ENCODE data around the gene PRDM7.

DNA sequence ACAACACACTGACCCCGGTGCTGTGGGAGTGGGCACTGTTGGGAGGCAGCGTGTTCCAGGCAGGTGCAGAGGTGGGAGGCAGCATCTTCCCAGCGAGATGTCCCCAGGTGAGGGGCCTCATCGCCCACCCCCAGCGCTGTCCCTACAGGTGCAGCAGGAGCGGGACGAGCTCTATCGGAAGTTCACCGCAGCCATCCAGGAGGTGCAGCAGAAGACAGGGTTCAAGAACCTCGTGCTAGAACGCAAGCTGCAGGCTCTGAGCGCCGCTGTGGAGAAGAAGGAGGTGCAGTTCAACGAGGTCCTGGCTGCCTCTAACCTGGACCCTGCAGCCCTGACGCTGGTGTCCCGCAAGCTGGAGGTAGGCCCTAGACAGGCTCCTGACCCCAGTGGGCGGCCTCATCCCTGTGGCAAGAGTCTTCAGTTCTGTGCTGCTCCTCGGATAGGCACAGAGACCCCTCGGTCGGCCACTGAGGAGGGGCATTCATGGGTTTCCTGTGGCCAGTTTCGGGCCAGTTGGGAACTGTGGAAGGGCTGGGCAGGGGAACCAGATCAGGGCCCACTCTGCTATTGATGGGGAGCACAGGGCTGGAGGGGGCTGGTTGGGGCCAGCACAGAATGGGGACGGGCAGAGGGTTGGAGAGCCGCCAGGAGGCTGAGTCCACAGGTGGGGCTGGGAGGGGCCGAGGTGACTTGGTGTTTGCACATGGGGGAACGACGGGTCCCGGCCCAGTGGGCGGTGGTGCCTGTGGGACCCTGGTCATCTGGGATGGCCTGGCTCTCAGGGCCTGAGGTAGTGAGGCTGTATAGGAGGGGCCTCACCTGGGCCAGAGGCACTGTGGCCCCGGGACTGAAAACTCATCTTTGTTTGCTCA is 36.7 kb downstream of the PRDM7 start:
- no peak for TF ChIP-seq EZH2 (IDR thresholded peaks at IDR 0.05; ENCODE audit: borderline replicate concordance, low read depth, low read length, severe bottlenecking)
- TF ChIP-seq, protein P1, sequence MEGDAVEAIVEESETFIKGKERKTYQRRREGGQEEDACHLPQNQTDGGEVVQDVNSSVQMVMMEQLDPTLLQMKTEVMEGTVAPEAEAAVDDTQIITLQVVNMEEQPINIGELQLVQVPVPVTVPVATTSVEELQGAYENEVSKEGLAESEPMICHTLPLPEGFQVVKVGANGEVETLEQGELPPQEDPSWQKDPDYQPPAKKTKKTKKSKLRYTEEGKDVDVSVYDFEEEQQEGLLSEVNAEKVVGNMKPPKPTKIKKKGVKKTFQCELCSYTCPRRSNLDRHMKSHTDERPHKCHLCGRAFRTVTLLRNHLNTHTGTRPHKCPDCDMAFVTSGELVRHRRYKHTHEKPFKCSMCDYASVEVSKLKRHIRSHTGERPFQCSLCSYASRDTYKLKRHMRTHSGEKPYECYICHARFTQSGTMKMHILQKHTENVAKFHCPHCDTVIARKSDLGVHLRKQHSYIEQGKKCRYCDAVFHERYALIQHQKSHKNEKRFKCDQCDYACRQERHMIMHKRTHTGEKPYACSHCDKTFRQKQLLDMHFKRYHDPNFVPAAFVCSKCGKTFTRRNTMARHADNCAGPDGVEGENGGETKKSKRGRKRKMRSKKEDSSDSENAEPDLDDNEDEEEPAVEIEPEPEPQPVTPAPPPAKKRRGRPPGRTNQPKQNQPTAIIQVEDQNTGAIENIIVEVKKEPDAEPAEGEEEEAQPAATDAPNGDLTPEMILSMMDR (IDR thresholded peaks at IDR 0.05; ENCODE audit: borderline replicate concordance, extremely low read depth, low read length, poor library complexity, severe bottlenecking), result no peak
